DND-41 (cell line): ENCODE data around the gene S100A12.

ENCODE experiments used
- EZH2 ChIP-seq: IDR thresholded peaks from 3 replicates; pipeline ENCODE4 v1.6.1; 2012; ENCODE audit warnings: borderline replicate concordance, low read depth, mild to moderate bottlenecking, moderate library complexity, low read length, inconsistent platforms; ENCODE audit not compliant: severe bottlenecking
- TF ChIP-seq, protein P1 (sequence below): IDR thresholded peaks from 2 replicates; pipeline ENCODE4 v1.5.1; 2012; ENCODE audit warnings: borderline replicate concordance, low read length, moderate library complexity, mild to moderate bottlenecking; ENCODE audit not compliant: poor library complexity, severe bottlenecking; ENCODE audit errors: extremely low read depth

DNA sequence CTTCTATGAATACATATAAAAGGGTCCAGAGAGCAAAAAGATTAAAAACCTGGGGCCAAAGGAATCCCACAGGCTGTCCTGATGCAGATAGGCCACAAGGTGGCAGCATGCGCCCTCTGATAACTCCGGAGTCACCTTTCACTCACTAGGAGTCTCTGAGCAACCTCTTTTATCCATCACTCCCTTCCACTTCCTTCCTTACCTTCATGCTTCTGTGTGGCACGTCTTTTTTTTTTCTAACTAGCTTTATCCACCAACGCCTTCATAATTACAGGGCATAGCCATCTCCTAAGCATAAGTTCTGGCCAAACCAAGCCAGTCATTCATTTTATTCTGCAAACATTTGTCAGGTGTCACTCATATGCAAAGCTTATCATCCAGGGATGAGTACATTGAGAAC lies 22.9 kb downstream of the S100A12 start:
- TF ChIP-seq, protein P1, sequence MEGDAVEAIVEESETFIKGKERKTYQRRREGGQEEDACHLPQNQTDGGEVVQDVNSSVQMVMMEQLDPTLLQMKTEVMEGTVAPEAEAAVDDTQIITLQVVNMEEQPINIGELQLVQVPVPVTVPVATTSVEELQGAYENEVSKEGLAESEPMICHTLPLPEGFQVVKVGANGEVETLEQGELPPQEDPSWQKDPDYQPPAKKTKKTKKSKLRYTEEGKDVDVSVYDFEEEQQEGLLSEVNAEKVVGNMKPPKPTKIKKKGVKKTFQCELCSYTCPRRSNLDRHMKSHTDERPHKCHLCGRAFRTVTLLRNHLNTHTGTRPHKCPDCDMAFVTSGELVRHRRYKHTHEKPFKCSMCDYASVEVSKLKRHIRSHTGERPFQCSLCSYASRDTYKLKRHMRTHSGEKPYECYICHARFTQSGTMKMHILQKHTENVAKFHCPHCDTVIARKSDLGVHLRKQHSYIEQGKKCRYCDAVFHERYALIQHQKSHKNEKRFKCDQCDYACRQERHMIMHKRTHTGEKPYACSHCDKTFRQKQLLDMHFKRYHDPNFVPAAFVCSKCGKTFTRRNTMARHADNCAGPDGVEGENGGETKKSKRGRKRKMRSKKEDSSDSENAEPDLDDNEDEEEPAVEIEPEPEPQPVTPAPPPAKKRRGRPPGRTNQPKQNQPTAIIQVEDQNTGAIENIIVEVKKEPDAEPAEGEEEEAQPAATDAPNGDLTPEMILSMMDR, result peak; percentile 95
- TF ChIP-seq EZH2, result no peak
